ENCODE data around the gene FAM76A. TPM values are rescaled to one million over a fixed set of nuclear protein-coding genes. Genes with fewer than 3 reads are reported as not detected.

FAM76A gene
- total and polyA plus RNA-seq, 9 of the 15 experiments (the other 6 are each of a cell fraction or from before 2014, with no cell fraction given) = 9.5 to 14.6 (median 11.4) TPM

- peak; percentile 80 for TF ChIP-seq REST (IDR thresholded peaks at IDR 0.05; ENCODE audit: borderline replicate concordance)
- no peak for TF ChIP-seq REST (CRISPR knock-in tag; IDR thresholded peaks at IDR 0.05; ENCODE audit: low read depth)
- TF ChIP-seq RAD51 (IDR thresholded peaks at IDR 0.05; ENCODE audit: borderline replicate concordance, low read depth) = peak; percentile 47; the same call in 1 of the 2 replicates
- no peak for TF ChIP-seq SMARCB1 (IDR thresholded peaks at IDR 0.05; ENCODE audit: insufficient read length, low read depth)
- no peak for TF ChIP-seq BRF1 (IDR thresholded peaks at IDR 0.05; ENCODE audit: borderline replicate concordance, extremely low read depth, insufficient read length)
- peak; percentile 56; the same call in 1 of the 2 replicates for TF ChIP-seq E2F4 (CRISPR knock-in tag; IDR thresholded peaks at IDR 0.05; ENCODE audit: low read depth)
- TF ChIP-seq PYGO2 (tag; IDR thresholded peaks at IDR 0.05) = 0 out of 2 replicates have a peak, but pooled peaks have one; percentile 56
- TF ChIP-seq ESRRA (IDR thresholded peaks at IDR 0.05; ENCODE audit: borderline replicate concordance, low read depth) = no peak
- TF ChIP-seq SOX6 (IDR thresholded peaks at IDR 0.05) = 0 out of 2 replicates have a peak, but pooled peaks have one; percentile 14
- peak in 1 of 2 experiments; percentile 78; a peak in 2 of 4 replicates for TF ChIP-seq SRF (CRISPR knock-in tag; IDR thresholded peaks at IDR 0.05)
- peak; percentile 99 for TF ChIP-seq PKNOX1 (IDR thresholded peaks at IDR 0.05)
- peak; percentile 67 for TF ChIP-seq PCBP1 (IDR thresholded peaks at IDR 0.05; ENCODE audit: low read depth, low read length, poor library complexity, severe bottlenecking)
- TF ChIP-seq HDAC1 (IDR thresholded peaks at IDR 0.05) = peak in 1 of 2 experiments; percentile 76; a peak in 1 of 4 replicates
- no peak for TF ChIP-seq HBP1 (CRISPR knock-in tag; IDR thresholded peaks at IDR 0.05)
Measured at GRCh38 chr1:27725374-27726172, at the start of gene FAM76A (continued).

Data from K562 (cell line).